ENCODE data around the gene SFXN1. TPM values are rescaled to one million over a fixed set of nuclear protein-coding genes. Genes with fewer than 3 reads are reported as not detected.

The SFXN1 gene
- total and polyA plus RNA-seq, 2 donors from 2014 or later = 33.4 to 35.4 TPM

- no peaks in the 10 kb centered on the region for H3K27me3 ChIP-seq (ENCODE audit: control insufficient read depth, insufficient read depth, low read length)
- no peak for FAIRE-seq
Measured at GRCh38 chr5:175544108-175544511, 65.8 kb downstream of the SFXN1 start.

GRCh38 chr5:175544586-175544985 is 66.2 kb downstream of the SFXN1 start:
- FAIRE-seq = no peak

More at GRCh38 chr5:175544108-175544511, 65.8 kb downstream of the SFXN1 start:
- no peak for DNase-seq
- Histone ChIP-seq H3K9ac (ENCODE audit: low read length in 3 of 3) (no peak overlapping the region), H3K4me3 (ENCODE audit: low read length in 3 of 3) (no peak overlapping the region), H3K27ac (ENCODE audit: low read depth in 2 of 2, low read length in 2 of 2) (no peak overlapping the region), H3K4me1 (ENCODE audit: control insufficient read depth in 2 of 3, insufficient read depth in 2 of 3, low read depth in 1 of 3, low read length in 3 of 3) (no peaks in the 10 kb centered on the region), H3K9me3 (ENCODE audit: control insufficient read depth in 2 of 3, insufficient read depth in 1 of 3, low read length in 3 of 3) (peaks cover 0 to 2% (median 0%) of the 10 kb centered on the region in 3 donors), H3K36me3 (ENCODE audit: control insufficient read depth in 2 of 3, insufficient read depth in 3 of 3, low read length in 3 of 3) (no peaks in the 10 kb centered on the region)
- TF ChIP-seq CTCF (IDR thresholded peaks at IDR 0.05; ENCODE audit: borderline replicate concordance, extremely low read depth, insufficient read depth) = no peak
- intact Hi-C loops (cut with DNase I) = no loop called here

GRCh38 chr5:175547842-175548241 is 69.5 kb downstream of the SFXN1 start:
- intact Hi-C loops (cut with DNase I) = no loop called here
- no peaks in the 10 kb centered on the region for H3K27me3 ChIP-seq (ENCODE audit: control insufficient read depth, insufficient read depth, low read length)
- DNase-seq (no peak), FAIRE-seq (no peak)
- no peaks in the 10 kb centered on the region for H3K36me3 ChIP-seq (ENCODE audit: control insufficient read depth in 2 of 3, insufficient read depth in 3 of 3, low read length in 3 of 3)
- peaks cover 0 to 2% (median 0%) of the 10 kb centered on the region in 3 donors for H3K9me3 ChIP-seq (ENCODE audit: control insufficient read depth in 2 of 3, insufficient read depth in 1 of 3, low read length in 3 of 3)
- H3K27ac ChIP-seq (ENCODE audit: low read depth in 2 of 2, low read length in 2 of 2) = no peak overlapping the region
- no peaks in the 10 kb centered on the region for H3K4me1 ChIP-seq (ENCODE audit: control insufficient read depth in 2 of 3, insufficient read depth in 2 of 3, low read depth in 1 of 3, low read length in 3 of 3)
- no peak overlapping the region for H3K9ac ChIP-seq (ENCODE audit: low read length in 3 of 3)
- TF ChIP-seq CTCF (IDR thresholded peaks at IDR 0.05; ENCODE audit: borderline replicate concordance, extremely low read depth, insufficient read depth) = no peak
- no peak overlapping the region for H3K4me3 ChIP-seq (ENCODE audit: low read length in 3 of 3)

More at GRCh38 chr5:175544586-175544985, 66.2 kb downstream of the SFXN1 start:
- Histone ChIP-seq H3K27ac (ENCODE audit: low read depth in 2 of 2, low read length in 2 of 2) (no peak overlapping the region), H3K9ac (ENCODE audit: low read length in 3 of 3) (no peak overlapping the region), H3K9me3 (ENCODE audit: control insufficient read depth in 2 of 3, insufficient read depth in 1 of 3, low read length in 3 of 3) (peaks cover 0 to 2% (median 0%) of the 10 kb centered on the region in 3 donors), H3K27me3 (ENCODE audit: control insufficient read depth, insufficient read depth, low read length) (no peaks in the 10 kb centered on the region), H3K36me3 (ENCODE audit: control insufficient read depth in 2 of 3, insufficient read depth in 3 of 3, low read length in 3 of 3) (no peaks in the 10 kb centered on the region), H3K4me1 (ENCODE audit: control insufficient read depth in 2 of 3, insufficient read depth in 2 of 3, low read depth in 1 of 3, low read length in 3 of 3) (no peaks in the 10 kb centered on the region), H3K4me3 (ENCODE audit: low read length in 3 of 3) (no peak overlapping the region)
- no peak for DNase-seq
- intact Hi-C loops (cut with DNase I) = no loop called here
- no peak for TF ChIP-seq CTCF (IDR thresholded peaks at IDR 0.05; ENCODE audit: borderline replicate concordance, extremely low read depth, insufficient read depth)
